ENCODE results near the gene CRABP2. TPM values are rescaled to one million over a fixed set of nuclear protein-coding genes. Genes with fewer than 3 reads are reported as not detected.

The CRABP2 gene
- total RNA-seq, 6 experiments from 2014 or later, result 0.24 TPM; not detected in 5

GRCh38 chr1:156703336-156703735 is 2.0 kb downstream of the CRABP2 start:
- Histone ChIP-seq H3K4me3 (no peak overlapping the region), H3K27ac (no peak overlapping the region), H3K36me3 (no peaks in the 10 kb centered on the region), H3K27me3 (peaks cover 0 to 31% of the 10 kb centered on the region in 2 donors), H3K4me1 (peaks cover 0 to 16% (median 9%) of the 10 kb centered on the region in 4 donors), H3K9me3 (no peaks in the 10 kb centered on the region)
- intact Hi-C loops (cut with DNase I), result no loop called here
- DNase-seq (no peak), ATAC-seq (no peak)
- TF ChIP-seq POLR2A (IDR thresholded peaks at IDR 0.05), result no peak
- no peak for TF ChIP-seq CTCF (IDR thresholded peaks at IDR 0.05)
- WGBS (ENCODE audit: insufficient coverage, low coverage, low lambda C conversion rate, missing lambda C conversion rate), result 43% methylated on average over 3 of the region's 4 CpGs

GRCh38 chr1:156700736-156701531 is 4.4 kb downstream of the CRABP2 start:
- H3K4me3 ChIP-seq, result no peak overlapping the region
- H3K9me3 ChIP-seq, result no peaks in the 10 kb centered on the region
- H3K27me3 ChIP-seq, result peaks cover 0 to 25% of the 10 kb centered on the region in 2 donors
- ATAC-seq, result no peak
- peaks cover 0 to 13% (median 6%) of the 10 kb centered on the region in 4 donors for H3K4me1 ChIP-seq
- whole genome bisulfite sequencing (ENCODE audit: insufficient coverage, low coverage, low lambda C conversion rate, missing lambda C conversion rate), result no CpG with 5 or more reads among the region's 8 CpGs
- no peak overlapping the region for H3K27ac ChIP-seq
- H3K36me3 ChIP-seq, result no peaks in the 10 kb centered on the region
- TF ChIP-seq CTCF (IDR thresholded peaks at IDR 0.05), result no peak
- no peak for TF ChIP-seq POLR2A (IDR thresholded peaks at IDR 0.05)
- DNase-seq, result no peak
- intact Hi-C loops (cut with DNase I), result no loop called here

- intact Hi-C loops (cut with DNase I), result no loop called here
- peaks cover 0 to 7% of the 10 kb centered on the region in 2 donors for H3K27me3 ChIP-seq
- TF ChIP-seq CTCF (IDR thresholded peaks at IDR 0.05) (no peak), POLR2A (IDR thresholded peaks at IDR 0.05) (no peak)
- WGBS (ENCODE audit: insufficient coverage, low coverage, low lambda C conversion rate, missing lambda C conversion rate), result 67% methylated on average over 1 of the region's 1 CpG
- no peaks in the 10 kb centered on the region for H3K4me1 ChIP-seq
- no peak overlapping the region for H3K4me3 ChIP-seq
- DNase-seq (no peak), ATAC-seq (no peak)
- no peaks in the 10 kb centered on the region for H3K36me3 ChIP-seq
- no peaks in the 10 kb centered on the region for H3K9me3 ChIP-seq
- no peak overlapping the region for H3K27ac ChIP-seq
Measured at GRCh38 chr1:156698995-156699394, 6.4 kb downstream of the CRABP2 start.

- no peak overlapping the region for H3K27ac ChIP-seq
- TF ChIP-seq CTCF (IDR thresholded peaks at IDR 0.05) (no peak), POLR2A (IDR thresholded peaks at IDR 0.05) (no peak)
- H3K4me3 ChIP-seq, result no peak overlapping the region
- intact Hi-C loops (cut with DNase I), result no loop called here
- no peak for DNase-seq
- H3K36me3 ChIP-seq, result no peaks in the 10 kb centered on the region
- no peak for ATAC-seq
- no peaks in the 10 kb centered on the region for H3K27me3 ChIP-seq
- WGBS (ENCODE audit: insufficient coverage, low coverage, low lambda C conversion rate, missing lambda C conversion rate), result 23% methylated on average over 3 of the region's 8 CpGs
- H3K9me3 ChIP-seq, result no peaks in the 10 kb centered on the region
- no peaks in the 10 kb centered on the region for H3K4me1 ChIP-seq
Measured at GRCh38 chr1:156697481-156697880, 7.9 kb downstream of the CRABP2 start.
